HTR-8/SVneo (cell line): Measurements from ENCODE around the gene ARG1.
"Not testable (repeated sequence)": the region's sequence is repeated elsewhere in the genome, so short reads cannot be mapped to it uniquely, and the experiment has no call there.

Source experiments
- DNase-seq: peaks from one replicate; pipeline ENCODE4 v3.0.0; 2011; ENCODE audit warnings: low spot score, mixed read lengths; ENCODE audit not compliant: insufficient read length
- FAIRE-seq: peaks from 2 replicates; lab custom pipeline; 2011; peaks lifted over from hg19 to GRCh38; lab: Jason Lieb, UNC

ARG1 gene

DNA sequence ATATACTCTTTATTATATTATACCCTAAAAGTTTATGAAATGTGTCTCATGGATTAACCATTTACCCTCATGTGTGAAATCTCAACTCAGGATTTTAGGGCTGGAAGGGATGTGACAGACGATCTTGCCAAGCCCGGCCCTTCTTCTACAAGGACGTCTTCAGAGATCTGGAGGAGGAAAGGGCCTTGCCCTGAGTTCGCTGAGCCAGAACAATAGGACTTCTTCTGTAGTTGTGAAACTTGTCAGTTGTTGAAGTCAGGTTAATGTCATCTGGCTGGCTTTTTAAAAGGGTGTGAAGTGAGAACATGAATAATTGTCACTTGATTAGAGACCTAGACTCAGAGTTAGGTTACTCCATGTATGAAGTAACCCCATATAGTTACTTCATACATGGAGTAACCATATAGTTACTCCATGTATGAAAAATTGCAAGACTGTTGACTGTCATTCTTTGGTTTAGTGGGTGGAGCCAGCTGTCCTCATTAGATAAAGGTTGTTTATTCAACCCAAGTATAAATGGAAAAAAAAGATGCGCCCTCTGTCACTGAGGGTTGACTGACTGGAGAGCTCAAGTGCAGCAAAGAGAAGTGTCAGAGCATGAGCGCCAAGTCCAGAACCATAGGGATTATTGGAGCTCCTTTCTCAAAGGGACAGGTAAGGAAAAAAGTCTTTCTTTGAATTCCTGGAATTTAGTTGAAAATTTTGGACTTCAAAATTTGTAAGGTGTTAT lies at the start of gene ARG1:
Gene ARG1, plus strand, starts transcription at position 541 of the 730 bp plus-strand sequence. Its CDS starts 57 bp downstream, at position 598.
- FAIRE-seq (no peak), DNase-seq (no peak)

DNA sequence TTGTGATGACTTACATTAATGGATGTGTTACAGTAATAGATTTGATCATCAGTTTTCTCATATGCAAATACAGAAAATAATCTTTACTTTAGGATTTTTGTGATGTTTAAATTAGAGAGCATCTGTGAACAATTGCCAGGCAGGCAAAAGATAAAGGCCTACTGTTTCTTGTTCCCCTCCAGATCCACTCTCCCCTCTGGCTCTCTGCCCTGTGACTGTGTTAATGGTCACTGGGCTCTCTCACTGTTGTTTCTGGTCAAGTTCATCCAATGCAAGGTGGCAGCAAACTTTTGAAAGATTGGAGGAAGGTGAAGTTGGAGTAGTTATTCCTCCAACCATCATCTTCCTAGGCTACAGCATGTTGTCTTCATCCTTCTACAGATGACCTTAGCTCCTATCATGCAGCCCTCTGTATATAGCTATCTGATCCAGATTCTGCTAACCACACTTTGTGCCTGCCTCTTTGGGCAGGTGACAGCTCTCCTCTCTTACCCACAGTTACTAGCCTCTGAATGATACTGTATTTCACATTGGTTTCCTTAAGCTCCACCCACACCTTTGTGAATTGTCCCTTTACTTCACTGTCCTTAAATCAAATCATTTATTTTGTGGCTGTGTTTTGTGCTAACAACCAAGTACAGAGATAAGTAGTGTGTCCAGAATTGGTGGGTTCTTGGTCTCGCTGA lies 48.9 kb upstream of the ARG1 start:
- DNase-seq: no peak
- FAIRE-seq: no peak

DNA sequence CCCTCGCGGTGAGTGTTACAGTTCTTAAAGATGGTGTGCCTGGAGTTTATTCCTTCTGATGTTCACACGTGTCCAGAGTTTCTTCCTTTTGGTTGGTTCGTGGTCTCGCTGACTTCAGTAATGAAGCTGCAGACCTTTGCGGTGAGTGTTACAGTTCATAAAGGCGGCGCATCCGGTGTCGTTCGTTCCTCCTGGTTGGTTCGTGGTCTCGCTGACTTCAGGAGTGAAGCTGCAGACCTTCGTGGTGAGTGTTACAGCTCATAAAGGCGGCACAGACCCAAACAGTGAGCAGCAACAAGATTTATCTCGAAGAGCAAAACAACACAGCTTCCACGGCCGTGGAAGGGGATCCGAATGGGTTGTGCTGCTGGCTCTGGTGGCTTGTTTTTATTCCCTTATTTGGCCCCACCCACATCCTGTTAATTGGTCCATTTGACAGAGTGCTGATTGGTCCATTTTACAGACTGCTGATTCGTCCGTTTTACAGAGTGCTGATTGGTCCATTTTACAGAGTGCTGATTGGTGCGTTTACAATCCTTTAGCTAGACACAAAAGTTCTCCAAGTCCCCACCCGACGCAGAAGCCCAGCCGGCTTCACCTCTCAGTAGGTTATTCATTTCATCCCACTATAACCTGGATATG lies 48.2 kb upstream of the ARG1 start:
- no peak for FAIRE-seq
- DNase-seq: no peak

DNA sequence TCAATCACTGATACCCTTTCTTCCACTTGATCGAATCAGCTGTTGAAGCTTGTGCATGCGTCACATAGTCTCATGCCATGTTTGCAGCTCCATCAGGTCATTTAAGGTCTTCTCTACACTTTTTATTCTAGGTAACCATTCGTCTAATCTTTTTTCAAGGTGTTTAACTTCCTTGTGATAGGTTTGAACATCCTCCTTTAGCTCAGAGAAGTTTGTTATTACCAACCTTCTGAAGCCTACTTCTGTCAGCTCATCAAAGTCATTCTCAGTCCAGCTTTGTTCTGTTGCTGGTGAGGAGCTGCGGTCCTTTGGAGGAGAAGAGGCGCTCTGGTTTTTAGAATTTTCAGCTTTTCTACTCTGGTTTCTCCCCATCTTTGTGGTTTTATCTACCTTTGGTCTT lies 42.1 kb upstream of the ARG1 start:
- not testable (repeated sequence) for DNase-seq, FAIRE-seq

DNA sequence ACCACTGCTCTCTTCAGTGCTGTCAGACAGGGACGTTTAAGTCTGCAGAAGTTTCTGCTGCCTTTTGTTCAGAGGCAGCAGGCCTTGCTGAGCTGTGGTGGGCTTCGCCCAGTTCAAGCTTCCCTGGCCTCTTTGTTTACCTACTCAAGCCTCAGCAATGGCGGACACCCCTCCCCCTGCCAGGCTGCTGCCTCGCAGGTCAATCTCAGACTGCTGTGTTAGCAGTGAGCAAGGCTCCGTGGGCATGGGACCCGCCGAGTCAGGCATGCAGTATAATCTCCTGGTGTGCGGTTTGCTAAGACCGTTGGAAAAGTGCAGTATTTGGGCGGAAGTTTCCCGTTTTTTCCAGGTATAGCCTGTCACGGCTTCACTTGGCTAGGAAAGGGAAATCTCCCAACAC lies 41.3 kb upstream of the ARG1 start:
- DNase-seq, FAIRE-seq: not testable (repeated sequence)

DNA sequence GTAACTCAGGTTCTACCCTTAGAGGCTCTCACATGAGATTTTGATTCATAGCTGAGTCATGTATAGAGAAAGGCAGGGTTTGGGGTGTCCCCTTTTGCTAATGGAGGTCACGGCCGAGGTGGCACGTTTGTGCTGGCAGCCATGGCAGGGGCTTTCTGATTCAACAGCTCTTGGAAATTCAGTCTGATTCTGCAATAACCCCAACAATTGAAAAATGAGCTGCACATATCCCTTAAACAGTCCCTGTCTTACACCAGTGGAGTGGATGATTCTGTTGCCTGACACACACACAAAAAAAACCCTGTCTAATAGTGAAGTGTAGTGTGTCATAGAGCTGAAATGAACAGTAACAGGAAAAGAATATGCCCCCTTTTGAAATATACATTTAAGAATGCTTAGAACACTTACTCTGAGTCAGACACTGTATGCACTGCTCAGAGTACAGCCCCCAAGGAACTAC lies 40.4 kb upstream of the ARG1 start:
- DNase-seq (no peak), FAIRE-seq (no peak)

DNA sequence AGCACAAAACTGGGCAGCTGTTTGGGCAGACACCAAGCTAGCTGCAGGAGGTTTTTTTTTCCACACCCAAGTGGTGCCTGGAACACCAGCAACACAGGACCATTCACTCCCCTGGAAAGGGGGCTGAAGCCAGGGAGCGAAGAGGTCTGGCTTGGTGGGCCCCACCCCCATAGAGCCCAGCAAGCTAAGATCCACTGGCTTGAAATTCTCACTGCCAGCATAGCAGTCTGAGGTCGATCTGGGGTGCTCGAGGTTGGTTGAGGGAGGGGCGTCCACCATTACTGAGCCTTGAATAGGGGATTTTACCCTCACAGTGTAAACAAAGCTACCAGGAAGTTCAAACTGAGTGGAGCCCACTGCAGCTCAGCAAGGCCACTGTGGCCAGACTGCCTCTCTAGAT lies 34.4 kb upstream of the ARG1 start:
- not testable (repeated sequence) for DNase-seq, FAIRE-seq

DNA sequence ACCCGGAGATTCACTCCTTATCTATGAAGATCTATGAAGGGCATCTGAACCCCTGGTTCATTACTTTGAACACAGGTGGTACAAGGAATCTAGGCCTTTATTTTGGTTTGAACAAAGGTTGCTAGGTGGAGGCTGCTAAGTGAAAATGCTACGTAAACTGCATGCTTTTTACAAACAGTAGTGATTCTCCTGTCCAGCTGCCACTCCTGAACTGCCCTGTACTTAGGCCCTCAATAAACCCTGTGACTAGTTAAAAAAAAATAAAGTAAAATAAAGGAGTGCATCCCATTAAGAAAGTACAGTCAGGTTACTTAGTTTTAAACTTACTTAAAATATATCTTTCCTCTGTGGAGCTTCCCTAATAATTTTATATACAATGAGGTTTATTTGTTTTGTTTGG lies 27.7 kb upstream of the ARG1 start:
- no peak for FAIRE-seq
- DNase-seq: no peak

DNA sequence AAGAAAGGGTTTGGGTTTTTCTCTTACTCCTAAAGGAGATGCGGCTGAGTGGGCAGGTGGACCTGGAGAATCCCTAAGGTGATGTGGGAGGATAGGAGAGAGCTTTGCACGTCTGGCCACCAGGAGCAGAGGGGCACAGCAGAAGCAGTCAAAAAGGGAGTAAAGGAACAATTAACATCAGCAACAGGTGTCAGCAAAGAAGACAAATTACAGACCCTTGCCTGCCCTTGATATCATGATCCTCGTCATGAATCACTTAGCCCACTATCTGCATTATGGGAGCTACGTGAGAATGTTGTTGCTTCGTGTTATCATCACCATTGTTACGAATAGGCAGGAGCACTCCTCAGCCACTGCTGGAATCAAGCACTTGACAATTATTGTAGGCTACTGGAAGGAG lies 25.5 kb upstream of the ARG1 start:
- DNase-seq: no peak
- no peak for FAIRE-seq

DNA sequence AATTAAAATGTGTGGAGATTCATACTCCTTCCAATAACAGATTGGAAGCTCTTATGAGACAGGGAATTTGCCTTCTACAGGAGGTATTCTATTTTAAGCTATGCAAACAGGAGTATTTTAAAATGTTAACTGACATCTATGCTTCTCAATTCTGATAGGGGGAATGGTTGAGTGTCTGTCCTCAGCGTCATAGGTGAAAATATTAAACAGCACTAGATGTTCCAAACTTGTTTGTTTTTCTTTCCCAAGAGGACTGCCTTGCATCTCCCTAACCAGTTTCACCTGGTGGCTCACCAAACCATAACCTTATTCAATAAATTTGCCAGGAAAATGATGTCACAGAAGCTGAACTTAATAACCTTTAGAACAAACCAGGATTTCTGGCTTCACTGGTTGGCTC lies 24.6 kb upstream of the ARG1 start:
- FAIRE-seq (no peak), DNase-seq (no peak)

DNA sequence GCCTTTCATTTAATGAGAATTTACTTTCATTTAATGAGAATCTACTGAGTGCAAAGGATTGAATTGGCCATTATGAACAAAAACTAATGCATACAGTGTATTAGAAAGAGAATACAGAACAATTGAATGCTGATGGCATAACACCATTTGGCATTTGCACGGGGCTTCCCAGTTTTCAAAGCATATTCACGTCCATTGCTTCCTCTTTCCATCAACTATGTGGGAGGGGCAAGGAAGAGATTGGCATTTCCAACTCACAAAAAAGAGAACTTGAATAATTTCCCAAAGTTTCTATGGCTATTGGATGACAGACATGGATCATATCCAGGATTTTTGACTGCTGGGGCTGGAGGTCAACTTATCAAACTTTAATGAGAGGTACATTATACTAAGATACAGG lies 23.2 kb upstream of the ARG1 start:
- DNase-seq: no peak
- no peak for FAIRE-seq

DNA sequence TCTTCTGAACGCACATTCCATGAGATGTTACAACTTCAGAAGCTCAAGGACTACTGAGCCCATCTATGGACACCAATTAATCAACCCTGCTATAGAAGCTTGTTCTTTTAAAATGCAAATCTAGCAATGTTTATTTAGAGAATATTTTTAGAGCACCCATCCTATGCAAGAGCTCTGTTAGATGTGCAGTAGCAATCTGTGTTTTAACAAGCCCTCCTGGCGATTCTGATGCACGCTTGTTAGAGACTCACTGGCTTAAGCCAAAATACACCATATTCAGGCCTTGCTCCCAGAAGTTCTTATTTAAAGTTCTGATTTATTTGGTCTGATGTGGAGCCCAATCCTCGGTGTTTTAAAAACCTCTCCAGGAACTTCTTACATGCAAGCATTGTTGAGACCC lies 21.1 kb upstream of the ARG1 start:
- FAIRE-seq: no peak

DNA sequence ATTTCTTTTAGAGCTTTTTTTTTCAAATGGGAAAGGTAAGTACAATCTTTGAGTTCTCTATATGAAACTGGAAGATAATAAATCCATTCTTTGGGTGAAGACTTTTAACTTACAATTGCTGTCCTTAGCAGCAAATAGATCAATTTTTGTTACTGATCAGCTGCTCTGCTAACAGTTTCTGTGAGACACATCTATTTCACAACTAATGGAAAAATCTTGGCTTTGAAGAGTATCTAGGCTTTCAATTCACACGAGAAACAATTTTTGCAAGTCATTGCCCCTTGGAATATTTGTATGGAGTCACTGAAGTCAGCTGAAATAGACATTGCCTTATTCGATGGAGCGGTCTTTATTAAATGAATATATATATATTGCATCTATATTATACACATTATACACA lies 20.5 kb upstream of the ARG1 start:
- DNase-seq (no peak), FAIRE-seq (no peak)

More for the DNA sequence above, 21.1 kb upstream of the ARG1 start:
- no peak for DNase-seq

DNA sequence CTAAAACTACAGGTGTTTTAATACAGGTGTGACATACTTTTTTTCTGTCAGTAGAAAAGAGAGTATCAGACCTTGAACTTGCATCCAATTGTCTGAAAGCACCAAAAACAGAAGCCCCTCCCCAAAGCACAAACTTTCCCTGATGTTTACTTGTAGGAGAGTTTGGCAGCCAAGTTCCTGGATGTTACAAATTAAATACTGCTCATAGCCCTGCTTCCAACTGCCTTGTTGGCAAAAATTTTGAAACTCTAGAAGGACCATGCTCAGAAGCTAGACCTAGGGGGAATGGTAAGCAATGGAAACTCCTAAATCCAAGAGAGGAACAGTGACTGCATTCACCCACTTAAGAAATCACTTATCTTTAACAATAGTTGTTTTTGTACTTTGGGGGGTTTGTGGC lies 17.0 kb upstream of the ARG1 start:
- FAIRE-seq (no peak), DNase-seq (no peak)

DNA sequence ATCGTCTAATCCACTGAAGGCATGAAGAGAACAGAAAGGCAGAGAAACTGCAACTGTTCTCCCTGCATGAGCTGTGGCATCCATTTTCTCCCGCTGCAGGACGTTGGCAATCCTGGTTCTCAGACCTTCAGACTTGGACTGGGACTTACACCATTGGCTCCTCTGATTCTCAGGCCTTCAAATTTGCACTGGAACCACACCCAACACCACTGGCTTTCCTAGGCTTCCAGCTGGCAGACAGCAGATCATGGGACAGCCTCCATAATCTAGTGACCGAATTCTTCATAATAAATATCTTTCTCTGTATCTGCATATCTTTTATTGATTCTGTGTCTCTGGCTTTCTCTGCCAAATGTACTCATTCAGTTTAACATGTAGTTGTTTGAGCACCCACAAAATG lies 14.1 kb upstream of the ARG1 start:
- FAIRE-seq (no peak), DNase-seq (no peak)

DNA sequence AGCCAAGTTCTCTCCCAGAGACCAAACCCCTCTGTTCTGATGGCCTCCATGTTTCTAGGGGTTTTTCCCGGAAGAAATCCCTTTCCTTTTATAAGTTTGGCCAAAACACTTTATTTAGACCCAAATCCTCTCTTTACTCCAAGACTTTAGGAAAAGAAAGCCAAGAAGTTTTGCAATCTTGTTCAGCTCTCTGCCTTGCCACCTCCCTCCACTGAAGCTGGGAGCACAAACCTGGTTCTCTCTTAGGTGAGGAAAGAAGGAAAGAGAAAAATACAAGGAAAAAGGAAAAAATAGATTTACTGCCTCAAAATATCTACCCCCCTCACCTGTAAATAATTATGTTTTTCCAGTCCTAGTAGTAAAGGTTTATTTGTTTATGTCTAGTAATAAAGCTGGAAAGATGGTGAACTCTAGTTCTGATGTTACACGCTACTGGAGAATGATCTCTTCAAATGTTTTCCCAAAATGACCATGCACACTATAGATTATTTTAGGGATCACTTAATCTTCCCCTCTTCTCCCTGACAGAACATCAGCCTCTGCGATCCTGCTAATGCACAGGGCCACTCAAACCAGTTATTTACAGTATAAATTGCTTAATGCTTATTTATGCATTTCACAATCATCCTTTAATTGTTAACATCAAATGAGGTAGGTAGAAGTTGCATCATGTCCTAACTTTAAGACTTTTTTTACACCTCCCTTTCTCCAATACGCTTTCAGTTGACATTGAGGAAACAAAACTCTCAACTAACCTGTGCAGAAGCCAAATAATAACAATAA lies 10.9 kb upstream of the ARG1 start:
- FAIRE-seq: no peak
- DNase-seq: no peak

DNA sequence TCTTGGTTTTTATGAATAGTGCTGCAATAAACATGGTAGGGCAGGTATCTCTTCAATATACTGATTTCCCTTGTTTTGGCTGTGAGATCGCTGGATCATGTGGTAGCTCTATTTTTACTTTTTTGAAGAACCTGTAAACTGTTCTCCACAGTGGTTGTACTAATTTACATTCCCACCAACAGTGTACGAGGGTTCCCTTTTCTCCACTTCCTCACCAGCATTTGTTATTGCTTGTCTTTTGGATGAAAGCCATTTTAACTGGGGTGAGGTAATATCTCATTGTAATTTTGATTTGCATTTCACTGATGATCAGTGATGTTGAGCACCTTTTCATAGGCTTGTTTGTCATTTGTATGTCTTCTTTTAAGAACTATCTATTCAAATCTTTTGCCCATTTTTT lies 8.0 kb upstream of the ARG1 start:
- DNase-seq (no peak), FAIRE-seq (no peak)

DNA sequence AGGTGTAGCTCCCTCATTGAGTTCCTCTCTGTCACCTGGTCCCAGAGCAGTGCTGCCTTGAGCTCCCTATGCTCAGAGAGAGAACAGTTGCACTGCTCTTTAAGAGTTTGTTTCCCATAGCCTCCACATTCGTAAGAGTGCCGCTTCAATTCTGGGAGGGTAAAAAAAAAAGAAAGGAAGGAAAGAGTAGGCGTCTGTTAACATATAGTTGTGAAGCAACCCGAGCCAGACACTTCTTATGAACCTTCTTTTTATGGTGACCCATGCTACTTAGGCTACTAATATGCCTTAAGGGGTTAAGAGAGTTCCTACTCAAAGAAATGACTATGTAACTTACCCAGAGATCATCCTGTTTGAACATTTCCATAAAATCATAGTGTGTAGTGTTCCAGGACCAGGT lies 4.3 kb upstream of the ARG1 start:
- FAIRE-seq: no peak

DNA sequence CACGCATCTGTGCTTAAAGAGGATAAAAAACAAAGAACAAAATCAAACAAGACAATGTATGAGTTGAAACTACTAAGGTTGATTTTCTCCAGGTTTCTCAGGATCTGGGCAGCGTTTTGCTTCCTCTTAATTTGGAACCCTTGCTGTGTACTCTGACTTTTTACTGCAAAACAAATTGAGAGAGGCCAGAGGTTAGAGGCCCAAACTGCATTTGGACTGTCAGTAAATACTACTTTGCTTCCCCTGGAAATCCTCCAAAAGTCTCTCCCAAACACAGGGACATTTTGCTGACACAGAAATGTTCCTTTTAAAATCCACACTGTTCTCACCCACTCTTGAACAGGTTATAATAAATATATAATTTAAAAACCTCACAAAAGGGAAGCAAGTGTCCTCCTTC lies 1.1 kb downstream of the ARG1 start:
- no peak for FAIRE-seq

More for the DNA sequence above, 4.3 kb upstream of the ARG1 start:
- DNase-seq: no peak

DNA sequence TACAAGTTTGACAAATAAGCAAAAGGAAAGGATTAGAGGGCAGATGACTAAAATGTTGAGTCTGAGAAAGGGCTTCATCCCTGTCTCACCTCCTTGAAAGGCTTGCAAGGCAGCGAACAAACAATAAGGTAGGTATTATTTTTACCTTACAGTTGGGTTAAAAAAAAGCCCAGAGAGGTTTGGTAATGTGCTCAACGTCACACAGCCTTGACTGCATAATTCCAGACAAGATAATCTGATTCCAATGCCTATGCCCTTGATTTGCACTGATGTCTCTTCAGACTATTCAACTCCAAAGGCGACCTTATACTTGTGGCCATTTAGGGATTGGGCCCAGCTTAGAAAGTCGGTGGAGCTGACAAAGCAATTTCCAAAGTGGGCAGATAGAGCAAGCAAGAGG lies 1.7 kb downstream of the ARG1 start:
- DNase-seq (no peak), FAIRE-seq (no peak)

More for the DNA sequence above, 1.1 kb downstream of the ARG1 start:
- no peak for DNase-seq
